ENCODE results near the gene GDF2.
A peak's percentile ranks its signal among the peaks of the same experiment; 100 is the strongest.

GDF2 gene

GRCh38 chr10:47294057-47294456, 28.2 kb upstream of the GDF2 start:
- DNase-seq = no peak

- DNase-seq = no peak
These were observed 27.8 kb upstream of the GDF2 start for GRCh38 chr10:47294501-47294900.

- no peak for DNase-seq
These were observed 26.8 kb upstream of the GDF2 start for GRCh38 chr10:47295411-47295810.

- DNase-seq = no peak
These were observed 25.9 kb upstream of the GDF2 start for GRCh38 chr10:47296156-47296894.

GRCh38 chr10:47296941-47297340, 25.3 kb upstream of the GDF2 start:
- DNase-seq = no peak

GRCh38 chr10:47297866-47298540, 24.3 kb upstream of the GDF2 start:
- no peak for DNase-seq

GRCh38 chr10:47298715-47299114, 23.5 kb upstream of the GDF2 start:
- DNase-seq = no peak

- DNase-seq = no peak
These were observed 22.4 kb upstream of the GDF2 start, which contains the start of gene GDF10 for GRCh38 chr10:47299611-47300428. TSS of gene GDF10 (plus strand) at chr10:47300197. CDS start at chr10:47300652, 455 bp downstream.

GRCh38 chr10:47300429-47300931, 21.8 kb upstream of the GDF2 start:
- DNase-seq = no peak

GRCh38 chr10:47301833-47302232, 20.4 kb upstream of the GDF2 start:
- DNase-seq = no peak

GRCh38 chr10:47303105-47303504, 19.1 kb upstream of the GDF2 start:
- no peak for DNase-seq

GRCh38 chr10:47303866-47304265, 18.4 kb upstream of the GDF2 start:
- no peak for DNase-seq

GRCh38 chr10:47305566-47305965, 16.7 kb upstream of the GDF2 start:
- no peak for DNase-seq

- no peak for DNase-seq
These were observed 15.7 kb upstream of the GDF2 start for GRCh38 chr10:47306387-47307210.

- no peak for DNase-seq
These were observed 14.9 kb upstream of the GDF2 start for GRCh38 chr10:47307381-47307780.

GRCh38 chr10:47308775-47309174, 13.5 kb upstream of the GDF2 start:
- DNase-seq = no peak

GRCh38 chr10:47309408-47310089, 12.7 kb upstream of the GDF2 start:
- DNase-seq = no peak

GRCh38 chr10:47310090-47310505, 12.2 kb upstream of the GDF2 start:
- DNase-seq = no peak

GRCh38 chr10:47311193-47311931, 10.9 kb upstream of the GDF2 start:
- peak; percentile 74 for DNase-seq

GRCh38 chr10:47311932-47312662, 10.2 kb upstream of the GDF2 start:
- peak; percentile 22 for DNase-seq

- no peak for DNase-seq
These were observed 9.6 kb upstream of the GDF2 start for GRCh38 chr10:47312663-47312995.
